Gastroesophageal sphincter (tissue), 3 donors: ENCODE measurements around the gene ZNF286A.

Experiments
- CTCF ChIP-seq, 4 experiments: fragments of 200-600 bp in 2 of 4; fragments of 450-650 bp in 2 of 4; sonication (generic) in 1 of 4; IDR thresholded peaks; one replicate each; pipeline ENCODE4 v1.5.1; 2017 to 2019; ENCODE audit warnings: antibody characterized with exemption in 4 of 4, mild to moderate bottlenecking in 2 of 4, moderate library complexity in 2 of 4
- EP300 ChIP-seq: sonication (generic); formaldehyde crosslinking; IDR thresholded peaks from one replicate; pipeline ENCODE4 v1.6.1; 2017; ENCODE audit warnings: antibody characterized with exemption, mild to moderate bottlenecking
- POLR2A ChIP-seq, 2 donors: fragments of 450-650 bp; IDR thresholded peaks; one replicate each; pipeline ENCODE4 v1.6.1; 2017; ENCODE audit warnings: antibody characterized with exemption in 2 of 2, mild to moderate bottlenecking in 2 of 2, moderate library complexity in 1 of 2

- TF ChIP-seq CTCF (IDR thresholded peaks at IDR 0.05) (no peak), POLR2A (IDR thresholded peaks at IDR 0.05) (no peak), EP300 (no peak)
Observed at GRCh38 chr17:15659663-15660062, 39.9 kb upstream of the ZNF286A start.
